GM18499 (cell line): ENCODE measurements around the gene TWNK.

Experiments
- ATAC-seq: cut with Tn5 transposase; IDR thresholded peaks from one replicate; pipeline ENCODE4 v1.9.1; 2021; ENCODE audit warnings: moderate number of reproducible peaks; ENCODE audit not compliant: insufficient read depth, unreplicated experiment

Gene TWNK

GRCh38 chr10:100993986-100994708 is 6.8 kb downstream of the TWNK start:
- ATAC-seq: no peak

GRCh38 chr10:100995181-100995580 is 7.8 kb downstream of the TWNK start:
- no peak for ATAC-seq

- no peak for ATAC-seq
Measured at GRCh38 chr10:100996678-100997359, 9.5 kb downstream of the TWNK start.

- no peak for ATAC-seq
Measured at GRCh38 chr10:100997360-100998182, 10.2 kb downstream of the TWNK start.

GRCh38 chr10:100998183-100998990 is 11.0 kb downstream of the TWNK start:
- ATAC-seq: no peak

DNA sequence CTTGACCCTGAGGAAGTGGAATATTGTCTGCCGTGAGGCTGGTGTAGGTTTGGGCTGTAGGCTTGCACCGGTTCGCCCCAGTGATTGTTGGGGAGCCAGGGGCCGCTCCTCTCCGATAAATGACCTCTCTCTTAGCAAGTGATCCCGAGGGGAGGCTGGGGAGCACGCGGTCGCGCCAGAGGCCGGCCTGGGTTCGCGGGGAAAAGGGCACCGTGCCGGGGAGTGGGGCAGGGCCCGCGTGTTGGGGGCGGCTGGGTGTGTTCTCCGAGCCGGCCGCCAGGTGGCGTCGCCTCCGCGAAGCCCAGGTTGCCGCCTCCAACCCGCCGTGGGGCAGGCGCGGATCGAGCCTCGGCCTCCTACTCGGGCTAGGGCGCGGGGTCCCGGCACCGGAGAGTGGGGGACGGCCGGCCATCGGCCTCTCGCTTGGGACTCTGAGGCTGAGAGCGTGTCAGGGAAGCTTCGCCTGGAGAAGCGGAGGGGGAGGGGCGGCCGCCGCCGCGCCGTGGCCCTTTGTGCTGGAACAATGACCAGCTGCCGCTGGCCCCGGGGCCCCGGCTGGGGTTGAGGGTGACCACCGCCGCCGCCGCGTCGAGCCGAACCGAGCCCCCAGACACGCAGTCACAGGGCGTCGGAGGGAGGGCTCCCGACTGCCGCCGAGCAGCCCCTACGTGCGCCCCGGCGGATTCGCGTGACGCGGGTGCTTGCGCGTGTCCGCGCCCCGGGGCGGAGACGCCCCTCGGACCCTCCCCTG is 11.8 kb downstream of the TWNK start:
- no peak for ATAC-seq

DNA sequence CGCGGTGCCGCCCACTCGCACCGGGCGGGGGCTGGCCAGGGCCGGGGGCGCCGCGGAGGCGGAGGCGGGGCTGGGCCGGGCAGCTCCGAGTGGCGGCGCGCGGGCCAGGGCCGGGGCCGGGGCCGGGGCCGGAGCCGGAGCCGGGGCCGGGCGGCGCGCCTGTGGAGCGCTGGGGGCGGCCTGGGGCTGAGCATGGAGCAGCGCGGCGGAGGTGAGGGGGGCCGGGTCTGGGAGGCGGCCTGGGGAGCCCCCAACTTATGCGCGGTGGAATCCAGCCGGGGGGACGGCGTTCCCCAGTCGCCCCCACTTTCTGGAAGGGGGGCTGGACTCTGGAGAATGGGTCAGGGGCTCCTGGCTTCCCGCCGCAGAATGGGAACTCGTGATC is 12.4 kb downstream of the TWNK start, which contains the start of gene LZTS2:
TSS of gene LZTS2 (plus strand) at position 67 of the 385 bp plus-strand sequence. CDS start 2,731 bp downstream, outside the sequence.
- no peak for ATAC-seq

- ATAC-seq: no peak
Measured at GRCh38 chr10:101000127-101000914, 13.0 kb downstream of the TWNK start.

GRCh38 chr10:101000915-101001658 is 13.7 kb downstream of the TWNK start:
- no peak for ATAC-seq

GRCh38 chr10:101001659-101002035 is 14.3 kb downstream of the TWNK start:
- ATAC-seq: no peak

- ATAC-seq: no peak
Measured at GRCh38 chr10:101002456-101002855, 15.1 kb downstream of the TWNK start.

GRCh38 chr10:101003639-101004206 is 16.4 kb downstream of the TWNK start:
- ATAC-seq: no peak

DNA sequence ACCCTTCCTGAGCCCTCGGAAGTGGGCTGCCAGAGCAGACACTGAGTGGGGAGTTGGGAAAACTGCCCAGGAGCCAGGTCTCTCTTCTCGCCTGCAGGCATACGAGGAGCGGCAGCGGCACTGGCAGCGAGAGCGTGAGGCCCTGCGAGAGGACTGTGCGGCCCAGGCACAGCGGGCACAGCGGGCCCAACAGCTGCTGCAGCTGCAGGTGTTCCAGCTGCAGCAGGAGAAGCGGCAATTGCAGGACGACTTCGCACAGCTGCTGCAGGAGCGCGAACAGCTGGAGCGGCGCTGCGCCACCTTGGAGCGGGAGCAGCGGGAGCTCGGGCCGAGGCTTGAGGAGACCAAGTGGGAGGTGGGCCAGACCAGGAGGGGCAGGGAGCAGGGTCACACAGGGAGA is 18.0 kb downstream of the TWNK start:
- no peak for ATAC-seq

DNA sequence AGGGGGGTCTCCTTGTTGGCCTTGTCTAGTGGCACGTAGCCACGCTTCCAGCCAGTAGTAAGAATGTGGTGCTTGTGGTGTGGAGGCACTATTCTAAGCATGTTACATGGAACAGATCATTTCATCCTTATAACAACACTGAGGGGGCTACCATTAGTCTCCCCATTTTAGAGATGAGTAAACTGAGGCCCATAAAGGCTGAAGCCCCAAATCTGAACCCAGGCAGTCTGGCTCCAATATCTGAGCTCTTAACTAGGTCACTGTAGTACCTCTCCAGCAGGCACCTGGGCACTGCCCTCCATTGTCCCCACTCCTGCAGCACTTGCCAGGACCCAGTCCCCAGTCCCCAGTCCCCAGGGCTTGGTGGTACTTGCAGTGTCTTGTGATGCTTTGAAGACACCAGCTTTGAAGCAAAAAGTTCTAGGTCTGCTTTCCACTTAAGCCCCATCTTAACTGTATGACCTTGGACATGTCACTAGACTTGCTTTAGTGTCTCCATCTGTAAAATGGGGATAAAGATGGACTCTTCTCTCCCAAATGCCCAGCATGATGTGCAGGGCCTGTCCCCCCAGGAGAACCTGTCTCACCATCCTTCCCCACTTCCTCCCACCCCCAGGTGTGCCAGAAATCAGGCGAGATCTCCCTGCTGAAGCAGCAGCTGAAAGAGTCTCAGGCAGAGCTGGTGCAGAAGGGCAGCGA is 18.7 kb downstream of the TWNK start:
- ATAC-seq: no peak

DNA sequence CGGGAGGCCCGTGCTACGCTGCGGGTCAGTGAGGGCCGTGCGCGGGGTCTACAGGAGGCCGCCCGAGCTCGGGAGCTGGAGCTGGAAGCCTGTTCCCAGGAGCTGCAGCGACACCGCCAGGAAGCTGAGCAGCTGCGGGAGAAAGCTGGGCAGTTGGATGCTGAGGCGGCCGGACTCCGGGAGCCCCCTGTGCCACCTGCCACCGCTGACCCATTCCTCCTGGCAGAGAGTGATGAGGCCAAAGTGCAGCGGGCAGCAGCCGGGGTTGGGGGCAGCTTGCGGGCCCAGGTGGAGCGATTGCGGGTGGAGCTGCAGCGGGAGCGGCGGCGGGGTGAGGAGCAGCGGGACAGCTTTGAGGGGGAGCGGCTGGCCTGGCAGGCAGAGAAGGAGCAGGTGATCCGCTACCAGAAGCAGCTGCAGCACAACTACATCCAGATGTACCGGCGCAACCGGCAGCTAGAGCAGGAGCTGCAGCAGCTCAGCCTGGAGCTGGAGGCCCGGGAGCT is 19.3 kb downstream of the TWNK start:
- ATAC-seq: no peak

DNA sequence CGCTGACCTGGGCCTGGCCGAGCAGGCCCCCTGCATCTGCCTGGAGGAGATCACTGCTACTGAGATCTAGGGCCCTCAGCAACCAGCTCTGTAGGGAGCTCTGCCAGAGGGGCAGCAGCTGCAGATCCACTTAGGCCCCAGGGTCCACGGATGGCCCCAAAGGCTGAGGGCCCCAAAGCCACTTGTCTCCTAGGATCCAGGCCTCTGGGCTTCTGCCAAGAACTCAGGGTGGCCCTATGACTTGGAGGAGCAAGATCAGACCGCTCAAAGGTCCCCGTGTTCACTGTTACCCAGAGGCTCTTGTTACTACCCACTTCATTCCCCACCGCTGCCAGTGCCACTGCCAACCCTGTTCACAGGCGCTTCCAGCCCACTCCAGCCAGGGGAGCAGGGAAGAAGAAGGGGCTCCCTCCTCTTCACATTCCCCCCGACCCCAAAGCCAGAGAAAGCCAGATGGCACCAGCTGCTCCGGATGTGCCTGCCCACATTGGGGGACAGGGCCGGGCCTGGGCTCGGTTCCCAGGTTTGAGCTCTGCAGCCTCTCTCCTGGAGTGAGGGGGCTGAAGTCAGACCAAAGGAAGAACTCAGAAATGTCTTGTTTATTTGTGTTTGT is 19.9 kb downstream of the TWNK start:
- ATAC-seq: no peak
